GM21786 (cell line): ENCODE measurements around the gene ZNF362.

Experiments
- ATAC-seq: cut with Tn5 transposase; IDR thresholded peaks from one replicate; pipeline ENCODE4 v1.9.1; 2021; ENCODE audit not compliant: unreplicated experiment

The ZNF362 gene

DNA sequence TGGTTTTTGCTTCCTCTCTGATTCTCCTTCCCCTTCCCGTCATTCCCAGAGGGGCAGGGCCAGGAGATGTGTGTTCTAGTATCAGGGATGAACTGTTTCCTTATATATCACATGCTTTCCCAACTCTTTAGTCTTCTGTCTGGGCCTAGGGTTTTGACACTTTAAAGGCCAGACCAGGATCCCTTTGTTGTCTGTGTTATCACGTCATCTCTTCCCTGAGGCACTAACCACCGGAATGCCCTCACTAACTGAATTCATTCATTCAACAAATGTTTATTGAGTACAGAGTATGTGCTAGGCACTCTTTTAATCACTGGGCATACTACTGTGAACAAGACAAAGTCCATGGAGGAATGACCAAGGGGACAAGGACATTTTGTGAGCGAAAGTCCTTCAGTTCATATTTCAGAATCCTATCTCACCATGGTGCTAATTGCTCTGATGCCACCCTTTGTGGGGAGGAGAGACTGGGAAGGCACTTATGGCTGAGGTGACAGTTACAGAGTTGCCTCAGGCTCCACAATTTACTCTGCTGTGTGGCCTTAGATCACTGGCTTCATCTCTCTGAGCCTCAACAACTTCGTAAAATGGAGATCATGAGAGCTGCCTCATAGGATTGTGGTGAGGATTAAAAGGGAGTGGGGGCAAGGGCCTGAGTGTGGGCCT is 12.0 kb upstream of the ZNF362 start:
- ATAC-seq, result no peak

DNA sequence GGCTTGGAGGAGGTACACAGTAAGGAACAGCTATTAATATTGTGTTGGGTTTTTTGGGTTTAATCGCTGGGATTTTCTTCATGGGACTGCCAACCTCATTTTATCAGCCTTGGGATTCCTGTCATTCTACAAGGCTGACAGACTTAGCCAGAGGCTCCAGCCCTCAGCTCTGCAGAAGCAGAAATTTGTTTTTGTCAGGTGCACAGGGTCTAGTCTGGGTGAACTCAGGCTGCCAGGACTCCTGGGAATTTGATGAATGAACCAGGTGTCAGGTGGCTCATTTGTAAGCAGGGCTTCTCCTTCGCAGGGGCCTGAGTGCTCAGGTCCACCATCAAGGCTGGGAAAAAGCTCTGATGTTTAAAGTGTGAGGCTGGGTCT is 11.5 kb upstream of the ZNF362 start:
- ATAC-seq, result no peak

DNA sequence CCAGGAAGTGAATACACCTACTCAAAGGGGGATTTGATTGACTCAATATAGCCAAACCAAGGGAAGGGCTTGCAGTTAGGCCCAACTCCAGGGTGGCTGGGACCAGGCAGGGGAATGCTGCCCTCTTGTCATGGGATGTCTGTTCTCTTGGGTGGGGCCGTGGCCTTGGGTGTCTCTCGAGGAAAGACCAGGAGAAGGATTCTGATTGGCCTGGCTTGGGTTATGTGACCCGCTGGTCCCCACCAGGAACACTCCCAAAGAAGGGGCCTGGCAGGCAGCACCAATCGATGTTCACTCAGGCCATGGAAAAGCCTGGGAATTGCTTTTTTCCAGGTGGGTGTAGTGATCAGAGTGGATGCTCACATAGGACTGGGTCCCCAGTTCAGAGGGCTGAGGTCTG is 10.1 kb upstream of the ZNF362 start:
- ATAC-seq, result no peak

- no peak for ATAC-seq
Measured at GRCh38 chr1:33247545-33247944, 8.7 kb upstream of the ZNF362 start.

- ATAC-seq, result no peak
Measured at GRCh38 chr1:33248244-33248643, 8.0 kb upstream of the ZNF362 start.

GRCh38 chr1:33249422-33249821 is 6.9 kb upstream of the ZNF362 start:
- ATAC-seq, result no peak

DNA sequence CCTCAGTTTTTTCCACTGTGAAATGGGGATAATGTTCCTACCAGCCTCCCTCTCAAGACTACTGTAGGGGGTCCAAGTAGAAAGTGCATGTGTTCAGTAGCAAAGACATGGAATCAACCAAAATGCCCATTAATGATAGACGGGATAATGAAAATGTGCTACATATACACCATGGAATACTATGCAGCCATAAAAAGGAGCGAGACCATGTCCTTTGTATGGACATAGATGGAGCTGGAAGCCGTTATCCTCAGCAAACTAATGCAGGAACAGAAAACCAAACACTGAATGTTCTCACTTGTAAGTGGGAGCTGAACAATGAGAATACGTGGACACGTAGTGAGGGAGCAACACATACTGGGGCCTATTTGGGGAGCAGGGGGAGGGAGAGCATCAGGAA is 6.1 kb upstream of the ZNF362 start:
- no peak for ATAC-seq

GRCh38 chr1:33250724-33251123 is 5.6 kb upstream of the ZNF362 start:
- no peak for ATAC-seq

- no peak for ATAC-seq
Measured at GRCh38 chr1:33254491-33254890, 1.8 kb upstream of the ZNF362 start.

- no peak for ATAC-seq
Measured at GRCh38 chr1:33255347-33256220, 708 bp upstream of the ZNF362 start.

GRCh38 chr1:33256221-33256470 is 146 bp upstream of the ZNF362 start:
- ATAC-seq, result no peak

DNA sequence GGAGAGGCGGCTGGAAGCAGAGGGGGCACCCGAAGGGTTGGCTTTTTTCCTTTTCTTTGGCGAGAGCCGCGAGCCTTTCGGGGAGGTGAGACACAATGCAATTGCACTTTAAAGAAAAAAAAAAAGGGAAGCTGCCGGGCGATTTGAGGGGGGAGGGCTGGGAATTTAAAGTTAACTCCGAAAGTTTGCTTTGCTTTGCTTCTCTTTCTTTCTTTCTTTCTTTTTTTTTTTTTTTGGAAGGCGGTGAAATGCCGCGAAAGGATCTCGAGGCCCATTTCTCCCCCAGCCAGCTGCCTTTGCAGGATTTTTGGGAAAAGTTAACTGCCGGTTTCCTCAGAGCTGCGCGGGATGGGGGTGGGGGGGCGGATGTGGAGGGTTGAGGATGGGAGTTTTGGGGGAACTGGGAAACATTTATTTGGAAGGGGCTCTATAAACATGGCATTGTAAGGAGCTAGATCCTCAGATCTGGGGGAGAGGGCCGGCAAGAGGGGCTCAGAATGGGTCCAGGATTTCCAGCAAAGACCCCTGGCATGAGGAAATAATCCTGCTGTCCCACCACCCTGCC is 997 bp downstream of the ZNF362 start:
- no peak for ATAC-seq

DNA sequence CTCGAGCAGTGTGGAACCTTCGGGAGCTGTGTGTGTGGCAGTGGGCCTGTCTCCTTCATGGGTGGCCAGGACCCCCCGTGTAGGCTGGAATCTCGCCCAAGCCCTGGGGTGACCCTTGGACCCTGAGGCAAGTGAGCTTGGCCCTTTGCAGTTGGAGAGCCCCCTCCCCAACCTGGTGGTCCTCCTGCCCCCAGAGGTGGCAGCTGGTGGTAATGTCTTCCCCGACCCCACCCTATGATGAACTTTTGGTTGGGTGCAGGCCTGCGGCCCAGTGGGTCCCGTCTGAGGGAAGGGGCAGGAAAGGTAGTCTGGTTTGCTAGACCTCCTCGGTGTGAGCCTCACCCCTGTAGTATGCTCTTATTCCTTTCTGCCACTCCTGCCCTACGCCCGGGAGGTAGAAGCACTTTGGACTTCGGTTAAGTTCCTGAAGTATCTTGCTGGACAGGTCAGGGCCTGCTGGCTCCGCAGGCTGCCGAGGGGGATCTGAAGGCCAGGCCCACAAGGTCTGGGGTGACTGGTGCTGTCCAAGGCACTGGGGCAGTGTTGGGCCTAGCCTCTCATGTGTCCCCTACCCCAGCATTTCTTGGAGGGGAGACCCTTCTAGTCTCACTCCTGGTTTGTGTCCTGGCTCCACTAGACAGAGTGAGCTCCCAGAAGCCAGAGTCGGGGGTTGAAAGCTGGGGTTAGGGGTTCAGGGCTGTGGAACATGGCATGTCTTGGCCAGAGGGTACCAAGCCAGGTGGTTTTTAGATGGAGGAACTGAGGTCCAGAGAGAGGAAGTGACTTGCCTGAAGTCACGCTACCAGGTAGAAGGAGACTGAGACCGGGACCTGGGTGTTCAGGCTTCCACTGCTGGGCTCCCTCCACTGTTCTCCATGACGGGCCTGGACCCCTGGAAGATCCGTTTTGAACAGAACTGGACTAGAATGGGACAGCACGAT is 1.8 kb downstream of the ZNF362 start:
- ATAC-seq, result no peak

DNA sequence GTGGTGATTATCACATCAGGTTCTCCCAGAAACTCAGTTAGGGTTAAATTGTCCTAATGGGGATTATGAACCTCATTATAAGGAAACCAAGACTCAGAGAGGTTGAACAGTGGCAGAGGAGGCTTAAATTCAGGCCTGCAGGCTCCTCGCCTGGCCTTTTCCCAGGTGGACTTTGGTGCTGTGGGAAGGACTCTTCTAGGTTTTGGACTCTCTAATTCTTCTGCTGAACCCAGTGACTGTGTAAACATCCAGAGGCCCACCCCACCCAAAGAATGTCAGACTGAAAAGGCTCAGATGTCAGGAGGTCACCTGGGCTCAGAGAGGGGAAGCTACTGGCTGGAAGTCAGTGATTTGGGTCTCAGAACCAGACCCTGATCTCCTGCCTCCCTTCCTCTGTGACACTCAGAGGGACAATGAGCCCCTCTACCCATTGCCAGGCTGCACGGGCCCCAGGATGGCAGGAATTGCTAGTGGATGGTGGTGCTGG is 2.5 kb downstream of the ZNF362 start:
- no peak for ATAC-seq

GRCh38 chr1:33259879-33260278 is 3.6 kb downstream of the ZNF362 start:
- ATAC-seq, result no peak

DNA sequence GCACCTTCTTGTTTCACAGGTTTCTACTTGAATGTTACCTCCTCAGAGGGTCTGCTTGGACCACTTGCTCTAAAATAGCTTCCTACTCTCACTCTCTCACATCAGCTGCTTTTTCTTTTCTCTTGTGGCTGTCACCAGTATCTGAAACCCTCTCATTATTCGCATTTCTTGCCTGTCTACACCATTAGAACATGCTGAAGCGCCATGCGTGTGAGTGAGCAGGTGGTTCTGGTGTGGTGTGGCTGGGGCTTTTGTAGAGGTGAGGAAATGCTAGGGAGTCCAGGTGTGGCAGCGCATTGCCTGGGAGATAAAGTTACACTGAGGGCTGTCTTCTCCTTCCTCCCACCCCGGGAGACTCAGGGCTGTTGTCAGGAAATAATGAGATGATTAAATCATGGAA is 4.1 kb downstream of the ZNF362 start:
- ATAC-seq, result no peak

- ATAC-seq, result no peak
Measured at GRCh38 chr1:33261344-33261743, 5.1 kb downstream of the ZNF362 start.

DNA sequence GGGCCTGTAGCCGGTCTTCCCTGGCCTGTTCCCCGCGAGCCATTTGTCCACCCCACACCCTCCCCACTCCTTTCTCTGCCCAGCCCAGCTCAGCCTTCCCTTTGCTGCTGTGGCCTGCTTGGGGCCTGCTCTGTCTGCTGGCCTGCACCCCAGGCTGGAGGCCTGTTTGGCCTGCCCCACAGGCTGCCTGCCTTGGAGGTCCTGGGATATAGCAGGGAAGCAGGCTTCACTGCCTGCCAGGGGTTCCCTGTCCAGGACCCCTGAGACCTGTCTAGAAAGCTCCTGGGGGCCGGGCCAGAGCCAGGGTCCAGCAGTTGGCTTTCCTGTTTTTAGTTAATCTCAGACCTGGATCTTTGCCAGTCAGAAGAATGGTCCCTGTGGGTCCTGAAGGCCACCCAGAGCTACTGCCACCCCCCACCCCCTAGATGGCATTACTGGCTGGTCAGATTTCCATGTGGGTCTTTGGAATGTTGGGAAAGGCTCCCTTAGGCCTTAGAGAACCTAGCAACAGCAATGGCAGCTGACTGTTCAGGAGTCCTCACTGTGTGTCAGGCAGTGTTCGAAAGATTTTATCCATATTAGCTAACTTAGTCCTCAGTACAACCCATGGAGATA is 7.7 kb downstream of the ZNF362 start:
- ATAC-seq, result no peak

DNA sequence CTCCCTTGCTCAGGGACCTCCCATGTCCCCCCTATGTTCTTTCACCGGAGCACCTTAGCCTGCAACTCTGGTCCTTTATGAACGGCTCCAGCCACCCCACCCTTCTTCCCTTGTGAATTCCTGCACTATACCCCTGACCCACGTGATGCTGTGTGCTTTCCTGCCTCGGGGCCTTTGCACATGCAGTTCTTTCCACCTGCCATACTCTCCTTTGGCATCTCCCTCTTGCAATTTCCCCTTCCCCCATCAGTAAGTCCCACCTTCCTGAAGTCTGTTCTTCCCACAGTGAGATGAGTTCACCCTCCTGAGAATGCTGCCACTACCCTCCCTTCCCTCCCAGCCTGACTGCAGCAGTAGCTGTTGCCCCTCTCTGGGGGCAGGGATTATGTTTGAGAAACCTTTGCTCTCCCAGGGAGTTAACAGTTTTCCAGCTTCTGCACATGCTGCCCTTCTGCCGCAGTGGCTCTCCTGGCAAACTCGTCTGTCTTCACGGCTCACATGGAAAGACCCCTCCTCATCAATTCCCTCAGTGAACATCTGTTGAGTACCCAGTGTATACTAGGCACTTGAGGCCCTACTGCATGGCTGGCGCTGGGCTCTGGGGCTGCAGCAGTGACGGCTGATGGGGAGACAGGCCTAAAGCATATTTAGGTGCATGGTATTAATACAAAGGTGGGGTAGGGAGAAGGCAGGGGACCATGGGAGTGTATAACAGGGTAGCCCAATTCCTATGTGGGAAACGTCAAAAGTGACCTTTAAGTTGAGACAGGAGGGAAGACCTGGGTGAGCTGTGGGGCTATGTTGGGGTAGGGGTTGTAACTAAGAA is 9.7 kb downstream of the ZNF362 start:
- no peak for ATAC-seq

DNA sequence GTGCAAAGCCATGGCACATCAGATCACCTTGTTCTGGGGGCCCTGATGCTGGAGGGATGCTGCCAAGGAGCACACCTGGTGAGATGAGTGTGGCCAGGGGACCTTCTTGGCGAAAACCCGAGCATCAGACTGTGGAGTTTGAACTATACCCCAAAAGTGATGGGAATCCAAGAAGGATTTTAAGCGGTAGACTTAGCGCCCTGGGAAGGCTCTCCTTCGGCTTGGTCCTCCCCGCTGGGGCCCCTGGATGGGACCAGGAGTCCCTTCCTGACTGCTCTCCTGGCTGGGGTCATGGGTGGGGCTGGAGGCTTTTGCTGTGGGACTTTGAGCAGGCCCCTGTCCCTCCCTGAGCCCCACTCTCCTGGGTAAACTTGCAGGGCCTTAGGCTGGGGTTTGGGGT is 10.5 kb downstream of the ZNF362 start:
- no peak for ATAC-seq
